ENCODE data around the gene RAD51C. TPM values are rescaled to one million over a fixed set of nuclear protein-coding genes. Genes with fewer than 3 reads are reported as not detected.

Gene RAD51C
- total RNA-seq, 2 donors from 2014 or later, result 18.0 to 26.5 TPM

- Histone ChIP-seq H3K4me3 (ENCODE audit: low read length) (peak overlapping the region; percentile 87), H3K4me1 (ENCODE audit: control insufficient read depth, insufficient read depth, low read length) (no peaks in the 10 kb centered on the region), H3K27ac (ENCODE audit: low read depth, low read length) (no peak overlapping the region), H3K36me3 (ENCODE audit: control insufficient read depth, insufficient read depth, low read length) (peaks cover 7% of the 10 kb centered on the region), H3K27me3 (ENCODE audit: control insufficient read depth, insufficient read depth, low read length, poor library complexity, severe bottlenecking) (no peaks in the 10 kb centered on the region), H3K9ac (ENCODE audit: extremely low read depth, low read length, poor library complexity, severe bottlenecking) (peak overlapping the region; percentile 71), H3K9me3 (ENCODE audit: control insufficient read depth, low read length) (no peaks in the 10 kb centered on the region)
- H3K4me3 Mint-ChIP-seq, result peak overlapping the region; percentile 68
- peaks cover 4% of the 10 kb centered on the region for H3K9me3 Mint-ChIP-seq
- H3K4me1 Mint-ChIP-seq, result peaks cover 12% of the 10 kb centered on the region
- no peaks in the 10 kb centered on the region for H3K27me3 Mint-ChIP-seq (ENCODE audit: insufficient read depth)
- peaks cover 8% of the 10 kb centered on the region for H3K36me3 Mint-ChIP-seq (ENCODE audit: low read depth)
- WGBS, 2 experiments (ENCODE audit: insufficient coverage in 1 of 2, insufficient read length in 1 of 2), result 92 to 95% methylated on average over 8 of the region's 8 CpGs
- peak overlapping the region; percentile 69 for H3K27ac Mint-ChIP-seq
- DNase-seq, result no peak
- TF ChIP-seq, protein P1, sequence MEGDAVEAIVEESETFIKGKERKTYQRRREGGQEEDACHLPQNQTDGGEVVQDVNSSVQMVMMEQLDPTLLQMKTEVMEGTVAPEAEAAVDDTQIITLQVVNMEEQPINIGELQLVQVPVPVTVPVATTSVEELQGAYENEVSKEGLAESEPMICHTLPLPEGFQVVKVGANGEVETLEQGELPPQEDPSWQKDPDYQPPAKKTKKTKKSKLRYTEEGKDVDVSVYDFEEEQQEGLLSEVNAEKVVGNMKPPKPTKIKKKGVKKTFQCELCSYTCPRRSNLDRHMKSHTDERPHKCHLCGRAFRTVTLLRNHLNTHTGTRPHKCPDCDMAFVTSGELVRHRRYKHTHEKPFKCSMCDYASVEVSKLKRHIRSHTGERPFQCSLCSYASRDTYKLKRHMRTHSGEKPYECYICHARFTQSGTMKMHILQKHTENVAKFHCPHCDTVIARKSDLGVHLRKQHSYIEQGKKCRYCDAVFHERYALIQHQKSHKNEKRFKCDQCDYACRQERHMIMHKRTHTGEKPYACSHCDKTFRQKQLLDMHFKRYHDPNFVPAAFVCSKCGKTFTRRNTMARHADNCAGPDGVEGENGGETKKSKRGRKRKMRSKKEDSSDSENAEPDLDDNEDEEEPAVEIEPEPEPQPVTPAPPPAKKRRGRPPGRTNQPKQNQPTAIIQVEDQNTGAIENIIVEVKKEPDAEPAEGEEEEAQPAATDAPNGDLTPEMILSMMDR (conservative IDR thresholded peaks at IDR 0.05), result no peak
Observed at GRCh38 chr17:58693208-58693607, 806 bp downstream of the RAD51C start.

GRCh38 chr17:58693751-58694150, 1.3 kb downstream of the RAD51C start:
- H3K9ac ChIP-seq (ENCODE audit: extremely low read depth, low read length, poor library complexity, severe bottlenecking), result no peak overlapping the region
- Mint-ChIP-seq H3K27ac (no peak overlapping the region), H3K4me3 (peak overlapping the region; percentile 68), H3K27me3 (ENCODE audit: insufficient read depth) (no peaks in the 10 kb centered on the region), H3K36me3 (ENCODE audit: low read depth) (peaks cover 8% of the 10 kb centered on the region), H3K9me3 (peaks cover 4% of the 10 kb centered on the region), H3K4me1 (peaks cover 12% of the 10 kb centered on the region)
- H3K9me3 ChIP-seq (ENCODE audit: control insufficient read depth, low read length), result no peaks in the 10 kb centered on the region
- H3K4me3 ChIP-seq (ENCODE audit: low read length), result peak overlapping the region; percentile 87
- no peaks in the 10 kb centered on the region for H3K27me3 ChIP-seq (ENCODE audit: control insufficient read depth, insufficient read depth, low read length, poor library complexity, severe bottlenecking)
- no peaks in the 10 kb centered on the region for H3K4me1 ChIP-seq (ENCODE audit: control insufficient read depth, insufficient read depth, low read length)
- H3K36me3 ChIP-seq (ENCODE audit: control insufficient read depth, insufficient read depth, low read length), result peaks cover 7% of the 10 kb centered on the region
- no peak overlapping the region for H3K27ac ChIP-seq (ENCODE audit: low read depth, low read length)
- 92 to 100% methylated on average over 1 to 2 of the region's 2 CpGs for WGBS, 2 experiments (ENCODE audit: insufficient coverage in 1 of 2, insufficient read length in 1 of 2)
- DNase-seq, result no peak
- TF ChIP-seq, protein P1 (conservative IDR thresholded peaks at IDR 0.05), result no peak

GRCh38 chr17:58694302-58694701, 1.9 kb downstream of the RAD51C start:
- TF ChIP-seq, protein P1 (conservative IDR thresholded peaks at IDR 0.05), result no peak
- peaks cover 5% of the 10 kb centered on the region for H3K9me3 Mint-ChIP-seq
- 87 to 96% methylated on average over 5 to 8 of the region's 8 CpGs for WGBS, 2 experiments (ENCODE audit: insufficient coverage in 1 of 2, insufficient read length in 1 of 2)

More at GRCh38 chr17:58694302-58694701, 1.9 kb downstream of the RAD51C start:
- no peak overlapping the region for H3K4me3 Mint-ChIP-seq
- H3K27ac ChIP-seq (ENCODE audit: low read depth, low read length), result no peak overlapping the region
- no peak overlapping the region for H3K9ac ChIP-seq (ENCODE audit: extremely low read depth, low read length, poor library complexity, severe bottlenecking)
- H3K9me3 ChIP-seq (ENCODE audit: control insufficient read depth, low read length), result peaks cover 4% of the 10 kb centered on the region
- H3K27me3 ChIP-seq (ENCODE audit: control insufficient read depth, insufficient read depth, low read length, poor library complexity, severe bottlenecking), result no peaks in the 10 kb centered on the region
- H3K27me3 Mint-ChIP-seq (ENCODE audit: insufficient read depth), result no peaks in the 10 kb centered on the region
- no peak overlapping the region for H3K27ac Mint-ChIP-seq
- peaks cover 12% of the 10 kb centered on the region for H3K4me1 Mint-ChIP-seq
- peaks cover 7% of the 10 kb centered on the region for H3K36me3 ChIP-seq (ENCODE audit: control insufficient read depth, insufficient read depth, low read length)
- H3K4me3 ChIP-seq (ENCODE audit: low read length), result no peak overlapping the region
- DNase-seq, result no peak
- no peaks in the 10 kb centered on the region for H3K4me1 ChIP-seq (ENCODE audit: control insufficient read depth, insufficient read depth, low read length)
- H3K36me3 Mint-ChIP-seq (ENCODE audit: low read depth), result peaks cover 11% of the 10 kb centered on the region

Measured in endodermal cell (in vitro differentiated cells).